Activated naive CD4-positive, alpha-beta T cell treated with anti-CD3 and anti-CD28 coated beads, Interleukin-2, amount 50 U/mL, for 24 hours (primary cell): ENCODE measurements around the gene HDAC4.

Source experiments
- H3K27ac Mint-ChIP-seq: one replicate; pipeline ENCODE4 v1.8.0; 2021; ENCODE audit warnings: mild to moderate bottlenecking, mixed read lengths
- H3K27me3 Mint-ChIP-seq: one replicate; pipeline ENCODE4 v1.8.0; 2021; ENCODE audit warnings: mixed read lengths
- H3K36me3 Mint-ChIP-seq: one replicate; pipeline ENCODE4 v1.8.0; 2021; ENCODE audit warnings: mixed read lengths
- H3K4me1 Mint-ChIP-seq: one replicate; pipeline ENCODE4 v1.8.0; 2021; ENCODE audit warnings: mixed read lengths
- H3K4me3 Mint-ChIP-seq: one replicate; pipeline ENCODE4 v1.8.0; 2021; ENCODE audit warnings: mild to moderate bottlenecking, mixed read lengths
- H3K9me3 Mint-ChIP-seq: one replicate; pipeline ENCODE4 v1.8.0; 2021; ENCODE audit warnings: mixed read lengths

Gene HDAC4

DNA sequence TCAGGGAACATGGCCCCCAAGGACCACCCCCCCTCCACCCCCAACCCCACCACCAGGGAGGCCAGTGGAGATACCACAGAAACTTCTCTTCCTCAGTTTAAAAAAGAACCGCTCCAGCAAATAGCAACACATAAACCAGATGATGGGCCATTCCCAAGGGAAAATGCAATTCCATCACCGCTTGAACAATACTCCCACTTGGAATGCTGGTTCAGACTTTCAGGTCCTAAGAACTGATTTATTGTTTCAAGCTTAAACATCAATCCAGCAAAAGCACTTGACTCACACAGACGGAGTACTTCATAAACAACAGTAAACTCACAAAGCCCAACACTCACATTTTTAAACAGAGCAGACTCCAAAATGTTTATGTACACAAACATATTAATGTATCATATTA, 6.9 kb downstream of the HDAC4 start:
- Mint-ChIP-seq H3K9me3 (no peaks in the 10 kb centered on the region), H3K27ac (no peak overlapping the region), H3K4me3 (no peak overlapping the region), H3K4me1 (peaks cover 49% of the 10 kb centered on the region), H3K27me3 (no peaks in the 10 kb centered on the region), H3K36me3 (peaks cover 5% of the 10 kb centered on the region)

DNA sequence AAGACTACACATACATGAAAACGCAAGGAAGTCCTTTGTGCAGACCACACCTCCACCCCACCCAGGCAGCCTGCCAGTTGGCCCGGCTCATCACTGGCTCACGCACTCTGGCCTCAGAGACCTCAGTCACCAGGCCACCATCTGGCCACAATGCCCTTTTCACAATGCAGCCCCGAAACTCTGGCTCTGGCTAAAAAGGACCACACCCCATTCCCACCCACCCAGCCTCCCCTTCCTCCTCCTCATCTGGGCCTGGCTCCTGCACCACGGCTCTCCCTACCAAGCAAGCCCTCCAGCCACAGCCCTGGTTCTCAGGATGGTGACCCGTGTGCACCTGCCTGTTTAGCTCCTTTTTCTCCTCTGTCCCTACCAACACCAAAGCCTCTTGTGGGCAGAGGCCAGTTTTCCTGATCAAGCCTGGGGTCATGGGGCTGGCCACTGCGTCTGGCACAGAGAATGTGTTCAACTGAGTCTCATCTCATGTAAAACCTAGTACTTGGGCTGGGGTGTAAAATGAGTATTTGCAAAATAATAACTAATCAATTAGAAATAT, 7.4 kb downstream of the HDAC4 start:
- no peak overlapping the region for H3K27ac Mint-ChIP-seq
- H3K9me3 Mint-ChIP-seq: no peaks in the 10 kb centered on the region
- H3K4me3 Mint-ChIP-seq: no peak overlapping the region
- H3K4me1 Mint-ChIP-seq: peaks cover 45% of the 10 kb centered on the region
- H3K27me3 Mint-ChIP-seq: no peaks in the 10 kb centered on the region
- H3K36me3 Mint-ChIP-seq: peaks cover 5% of the 10 kb centered on the region

DNA sequence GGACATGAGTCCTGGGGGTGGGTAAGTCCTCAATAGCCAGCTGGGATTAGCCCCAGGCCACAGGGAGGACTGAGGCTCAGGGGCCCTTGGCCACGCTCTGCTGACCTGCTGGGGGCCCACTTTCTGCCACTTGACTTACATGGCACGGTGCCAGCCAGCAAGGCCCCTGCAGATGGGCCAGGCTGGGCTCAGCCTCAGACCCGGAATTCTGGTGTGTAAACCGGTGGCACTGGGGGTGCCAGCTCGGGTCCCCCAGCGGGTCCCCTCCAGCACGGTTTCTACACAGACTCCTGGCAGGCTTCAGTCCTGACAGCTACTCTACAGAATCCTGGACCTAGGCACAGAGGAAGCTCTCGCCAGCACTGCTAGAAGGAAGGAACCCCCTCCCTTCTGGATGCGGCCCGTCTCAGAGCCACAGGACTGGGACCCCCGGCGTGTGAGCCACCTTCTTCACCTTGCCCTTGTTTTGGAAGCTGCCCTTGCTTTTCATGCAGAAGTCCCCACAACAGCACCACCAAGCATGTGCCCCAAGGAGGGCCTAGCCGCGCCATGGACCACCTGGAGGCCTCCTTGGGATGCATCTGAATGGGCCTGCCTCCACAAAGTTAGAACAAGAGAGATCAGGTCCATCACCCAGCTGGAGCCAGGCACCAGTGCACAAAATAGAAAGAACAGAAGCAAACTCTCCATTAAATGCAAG, 8.0 kb downstream of the HDAC4 start:
- Mint-ChIP-seq H3K36me3 (peaks cover 5% of the 10 kb centered on the region), H3K27me3 (no peaks in the 10 kb centered on the region), H3K9me3 (no peaks in the 10 kb centered on the region), H3K27ac (no peak overlapping the region), H3K4me3 (no peak overlapping the region), H3K4me1 (peaks cover 39% of the 10 kb centered on the region)

- no peak overlapping the region for H3K4me3 Mint-ChIP-seq
- H3K27me3 Mint-ChIP-seq: no peaks in the 10 kb centered on the region
- peaks cover 5% of the 10 kb centered on the region for H3K36me3 Mint-ChIP-seq
- H3K9me3 Mint-ChIP-seq: no peaks in the 10 kb centered on the region
- H3K4me1 Mint-ChIP-seq: peaks cover 31% of the 10 kb centered on the region
- no peak overlapping the region for H3K27ac Mint-ChIP-seq
These were observed 8.8 kb downstream of the HDAC4 start for GRCh38 chr2:239392072-239392357.

GRCh38 chr2:239391286-239392071, 9.3 kb downstream of the HDAC4 start:
- Mint-ChIP-seq H3K27ac (no peak overlapping the region), H3K4me3 (no peak overlapping the region), H3K4me1 (peaks cover 29% of the 10 kb centered on the region), H3K27me3 (no peaks in the 10 kb centered on the region), H3K9me3 (no peaks in the 10 kb centered on the region), H3K36me3 (peaks cover 5% of the 10 kb centered on the region)

DNA sequence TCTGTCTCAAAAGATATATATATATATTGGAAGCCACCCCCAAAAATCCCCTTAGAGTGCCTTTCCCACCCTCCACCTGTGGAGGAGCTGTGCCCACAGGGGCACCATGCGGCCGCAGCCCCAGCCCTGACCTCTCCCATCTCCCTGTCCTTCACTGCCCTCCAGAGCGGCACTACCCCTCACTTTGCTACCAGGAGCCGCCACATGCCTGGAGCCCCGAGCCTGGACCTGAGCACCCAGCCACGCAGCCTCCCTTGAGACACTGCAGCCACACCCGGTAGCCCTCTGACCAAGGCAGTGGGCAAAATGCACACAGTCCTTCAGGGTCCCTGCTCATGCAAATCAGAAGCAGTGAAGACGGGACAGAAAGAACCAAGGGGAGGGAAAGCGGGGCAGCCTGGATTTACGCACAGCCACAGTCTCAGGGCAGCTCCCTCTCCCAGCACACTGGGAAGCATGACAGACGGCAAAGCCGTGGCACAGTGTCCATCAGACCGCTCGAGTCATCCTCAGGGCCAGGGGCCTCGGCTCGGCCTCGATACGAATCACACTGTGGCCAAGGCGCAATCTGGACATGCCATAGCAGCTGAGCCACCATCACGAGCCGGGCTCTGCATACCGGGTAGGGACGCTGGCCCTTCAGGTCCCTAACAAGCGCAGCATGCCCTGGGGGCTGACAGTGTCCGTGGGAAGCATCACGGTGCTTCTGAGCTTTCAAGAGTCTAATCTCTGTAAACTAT, 10.1 kb downstream of the HDAC4 start:
- Mint-ChIP-seq H3K36me3 (peaks cover 7% of the 10 kb centered on the region), H3K9me3 (no peaks in the 10 kb centered on the region), H3K27me3 (no peaks in the 10 kb centered on the region), H3K4me1 (peaks cover 26% of the 10 kb centered on the region), H3K27ac (no peak overlapping the region), H3K4me3 (no peak overlapping the region)

DNA sequence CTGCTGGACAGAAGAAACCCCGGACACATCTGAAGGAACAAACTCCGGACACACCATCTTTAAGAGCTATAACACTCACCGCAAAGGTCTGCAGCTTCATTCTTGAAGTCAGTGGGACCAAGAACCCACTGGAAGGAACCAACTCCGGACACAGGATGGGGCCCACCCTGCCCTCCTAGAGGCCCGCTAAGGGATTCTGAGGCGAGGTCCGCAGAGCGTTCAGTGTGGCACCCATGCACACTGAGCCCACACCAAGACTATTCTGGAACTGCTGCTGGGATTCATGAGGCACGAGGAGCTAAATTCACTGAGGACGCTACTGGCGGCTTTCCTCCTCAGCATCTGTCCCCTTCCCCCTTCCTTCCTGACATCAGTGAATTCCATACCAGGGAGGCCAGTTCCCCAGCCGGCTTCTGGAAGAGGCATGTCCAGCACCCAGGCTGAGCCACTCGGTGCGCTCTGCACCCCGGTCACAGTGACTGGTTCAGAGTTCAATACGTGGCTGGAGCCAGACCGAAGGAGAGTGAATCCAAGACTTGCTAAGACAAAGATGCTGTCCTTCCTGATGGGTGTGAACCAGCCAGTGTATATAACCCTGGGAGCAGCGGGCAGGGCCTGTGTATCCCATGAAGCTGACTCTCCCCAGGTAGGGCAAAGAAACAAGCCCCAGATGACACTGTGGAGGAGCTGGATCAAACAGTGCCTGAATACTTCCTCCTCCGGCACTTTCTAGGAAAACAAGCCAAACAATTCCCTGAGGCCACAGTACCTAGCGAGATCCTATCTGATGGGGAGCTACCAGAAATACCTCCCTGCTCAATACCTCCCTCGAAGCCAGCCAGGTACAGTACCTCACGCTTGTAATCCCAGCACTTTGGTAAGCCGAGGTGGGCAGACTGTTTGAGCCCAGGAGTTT, 11.1 kb downstream of the HDAC4 start:
- Mint-ChIP-seq H3K4me1 (peaks cover 19% of the 10 kb centered on the region), H3K27me3 (no peaks in the 10 kb centered on the region), H3K27ac (no peak overlapping the region), H3K4me3 (no peak overlapping the region), H3K36me3 (peaks cover 9% of the 10 kb centered on the region), H3K9me3 (no peaks in the 10 kb centered on the region)

DNA sequence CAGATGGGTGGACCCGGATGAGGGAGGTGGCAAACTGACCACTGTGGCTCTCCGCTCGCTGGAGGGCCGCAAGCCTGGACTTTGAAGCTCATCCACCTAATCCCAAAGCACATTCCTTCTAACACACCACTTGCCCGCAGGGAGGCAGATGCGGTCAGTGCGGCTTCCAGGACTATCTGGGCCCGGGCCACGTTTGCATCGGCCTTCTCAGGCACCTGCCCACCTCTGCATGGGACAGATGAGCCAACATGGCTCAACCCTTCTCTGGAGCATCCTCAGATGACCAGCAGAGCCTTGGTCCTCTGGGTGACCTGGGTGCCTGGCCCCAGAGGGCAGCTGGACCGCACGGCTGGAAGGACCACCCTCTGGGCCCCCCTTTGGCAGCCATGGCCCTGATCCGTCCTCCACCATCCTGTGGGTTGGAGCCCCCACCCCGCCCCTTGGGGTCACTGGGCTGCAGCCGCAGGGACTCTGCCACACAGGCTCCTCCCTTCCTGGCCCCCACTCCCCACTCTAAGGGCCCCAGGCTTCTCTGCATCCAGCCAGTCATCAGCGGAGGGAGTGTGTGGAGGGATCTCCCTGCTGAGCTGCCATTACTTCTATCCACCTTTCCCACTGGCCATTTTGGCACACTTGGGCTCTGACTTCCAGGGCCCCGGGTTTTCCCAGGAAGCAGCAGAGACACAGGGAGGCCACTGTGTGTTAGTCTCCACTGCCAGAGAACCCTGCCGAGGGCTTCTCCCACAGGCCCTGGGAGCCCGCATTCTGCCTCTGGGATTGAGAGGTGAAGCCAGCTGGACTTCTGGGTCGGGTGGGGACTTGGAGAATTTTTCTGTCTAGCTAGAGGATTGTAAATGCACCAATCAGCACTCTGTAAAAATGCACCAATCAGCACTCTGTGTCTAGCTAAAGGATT, 12.3 kb downstream of the HDAC4 start:
- H3K4me3 Mint-ChIP-seq: no peak overlapping the region
- H3K36me3 Mint-ChIP-seq: peaks cover 7% of the 10 kb centered on the region
- no peak overlapping the region for H3K27ac Mint-ChIP-seq
- peaks cover 12% of the 10 kb centered on the region for H3K4me1 Mint-ChIP-seq
- no peaks in the 10 kb centered on the region for H3K27me3 Mint-ChIP-seq
- H3K9me3 Mint-ChIP-seq: no peaks in the 10 kb centered on the region

DNA sequence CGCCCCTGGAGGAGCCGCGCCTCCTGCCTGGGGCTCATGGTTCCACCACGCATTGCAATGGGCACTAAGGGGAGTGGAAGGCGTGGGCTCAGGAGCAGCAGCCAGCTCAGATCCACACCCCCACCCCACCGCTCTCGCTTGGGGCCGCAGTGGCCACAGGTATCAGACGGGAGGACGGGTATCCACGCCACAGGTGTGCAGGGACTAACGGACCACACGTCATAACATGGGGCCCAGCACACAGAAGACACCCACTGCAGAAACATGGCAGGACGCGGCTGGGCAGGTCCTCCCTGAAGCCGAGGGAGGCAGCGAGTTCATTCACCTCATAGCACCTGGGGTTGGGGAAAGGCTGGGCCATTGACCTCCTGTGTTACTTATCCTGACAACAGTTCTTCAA, 13.0 kb downstream of the HDAC4 start:
- no peaks in the 10 kb centered on the region for H3K27me3 Mint-ChIP-seq
- no peaks in the 10 kb centered on the region for H3K9me3 Mint-ChIP-seq
- H3K36me3 Mint-ChIP-seq: peaks cover 7% of the 10 kb centered on the region
- peaks cover 7% of the 10 kb centered on the region for H3K4me1 Mint-ChIP-seq
- no peak overlapping the region for H3K4me3 Mint-ChIP-seq
- H3K27ac Mint-ChIP-seq: no peak overlapping the region

GRCh38 chr2:239386872-239387445, 13.9 kb downstream of the HDAC4 start:
- H3K27me3 Mint-ChIP-seq: no peaks in the 10 kb centered on the region
- peaks cover 7% of the 10 kb centered on the region for H3K36me3 Mint-ChIP-seq
- H3K9me3 Mint-ChIP-seq: no peaks in the 10 kb centered on the region
- no peak overlapping the region for H3K27ac Mint-ChIP-seq
- H3K4me3 Mint-ChIP-seq: no peak overlapping the region
- peaks cover 16% of the 10 kb centered on the region for H3K4me1 Mint-ChIP-seq

- Mint-ChIP-seq H3K36me3 (peaks cover 7% of the 10 kb centered on the region), H3K27ac (no peak overlapping the region), H3K4me3 (no peak overlapping the region), H3K27me3 (no peaks in the 10 kb centered on the region), H3K9me3 (no peaks in the 10 kb centered on the region), H3K4me1 (peaks cover 24% of the 10 kb centered on the region)
These were observed 14.7 kb downstream of the HDAC4 start for GRCh38 chr2:239386001-239386670.

DNA sequence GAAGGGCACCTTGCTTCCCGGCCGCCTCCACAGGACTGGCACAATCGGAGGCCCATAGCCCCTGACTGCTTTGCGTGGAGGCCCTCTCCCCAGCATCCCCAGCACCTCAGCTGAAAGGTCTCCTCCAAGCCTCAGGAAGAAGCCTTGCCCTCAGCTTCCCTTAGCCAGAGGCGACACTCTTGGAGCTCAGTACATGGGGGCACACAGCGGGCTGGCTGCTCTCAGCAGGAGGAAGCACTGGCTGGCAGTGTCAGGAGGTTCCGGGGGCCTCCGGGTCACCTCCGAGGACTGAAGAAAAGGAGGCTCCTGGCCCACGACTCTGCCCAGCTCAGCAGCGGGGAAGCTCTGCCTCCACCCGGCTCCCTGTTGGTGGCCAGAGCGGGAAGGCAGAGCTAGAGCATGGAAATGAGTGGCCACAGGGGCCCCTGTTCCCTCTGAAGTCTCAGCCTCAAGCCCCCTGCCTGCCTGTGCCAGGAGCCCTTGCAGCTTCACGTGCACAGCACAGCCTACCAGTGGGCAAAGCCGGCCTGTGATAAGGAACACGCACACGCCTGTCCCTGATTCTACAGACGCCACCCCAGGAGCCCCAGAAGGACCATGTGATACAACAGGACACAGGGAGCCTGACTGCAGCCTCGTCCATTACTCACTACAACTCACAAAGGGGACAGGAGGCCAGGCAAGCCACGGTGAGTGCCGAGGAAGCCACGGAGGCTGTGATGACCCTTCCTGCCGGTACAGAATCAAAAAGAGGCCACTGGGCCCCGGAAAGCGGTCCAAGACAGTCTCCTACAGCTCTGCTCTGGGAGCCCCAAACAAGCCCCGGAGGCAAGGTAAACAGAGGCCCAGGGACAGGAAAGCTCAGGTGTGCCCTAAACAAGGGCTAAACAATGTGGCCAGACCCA, 15.5 kb downstream of the HDAC4 start:
- H3K27ac Mint-ChIP-seq: no peak overlapping the region
- H3K4me3 Mint-ChIP-seq: no peak overlapping the region
- peaks cover 7% of the 10 kb centered on the region for H3K36me3 Mint-ChIP-seq
- peaks cover 32% of the 10 kb centered on the region for H3K4me1 Mint-ChIP-seq
- no peaks in the 10 kb centered on the region for H3K9me3 Mint-ChIP-seq
- H3K27me3 Mint-ChIP-seq: no peaks in the 10 kb centered on the region

- Mint-ChIP-seq H3K4me1 (peaks cover 41% of the 10 kb centered on the region), H3K27me3 (no peaks in the 10 kb centered on the region), H3K36me3 (peaks cover 4% of the 10 kb centered on the region), H3K27ac (no peak overlapping the region), H3K9me3 (no peaks in the 10 kb centered on the region), H3K4me3 (no peak overlapping the region)
These were observed 17.1 kb downstream of the HDAC4 start for GRCh38 chr2:239383759-239384156.
